H1 (cell line): ENCODE results near the gene SLC9A3.

ENCODE experiments used
- JUND ChIP-seq: IDR thresholded peaks from 2 replicates; pipeline ENCODE4 v1.6.1; 2011; ENCODE audit warnings: mild to moderate bottlenecking, improper control_type of control experiment, low read length
- POLR2A ChIP-seq, 2 experiments: IDR thresholded peaks; 1 replicate in 1 of 2; 2 replicates in 1 of 2; pipeline ENCODE4 v1.6.1; 2011; ENCODE audit warnings: low read depth in 2 of 2, low read length in 2 of 2, mild to moderate bottlenecking in 2 of 2; ENCODE audit errors: control extremely low read depth in 1 of 2
- POLR2AphosphoS5 ChIP-seq: IDR thresholded peaks from 2 replicates; pipeline ENCODE4 v1.6.1; 2011; ENCODE audit warnings: low read depth, low read length
- SIN3A ChIP-seq, 2 experiments: IDR thresholded peaks in 1 of 2; conservative IDR thresholded peaks in 1 of 2; 2 replicates each; pipeline ENCODE4 v1.6.1; 2011 to 2012; ENCODE audit warnings: low read length in 2 of 2, improper control_type of control experiment in 1 of 2, low read depth in 1 of 2, mild to moderate bottlenecking in 1 of 2

DNA sequence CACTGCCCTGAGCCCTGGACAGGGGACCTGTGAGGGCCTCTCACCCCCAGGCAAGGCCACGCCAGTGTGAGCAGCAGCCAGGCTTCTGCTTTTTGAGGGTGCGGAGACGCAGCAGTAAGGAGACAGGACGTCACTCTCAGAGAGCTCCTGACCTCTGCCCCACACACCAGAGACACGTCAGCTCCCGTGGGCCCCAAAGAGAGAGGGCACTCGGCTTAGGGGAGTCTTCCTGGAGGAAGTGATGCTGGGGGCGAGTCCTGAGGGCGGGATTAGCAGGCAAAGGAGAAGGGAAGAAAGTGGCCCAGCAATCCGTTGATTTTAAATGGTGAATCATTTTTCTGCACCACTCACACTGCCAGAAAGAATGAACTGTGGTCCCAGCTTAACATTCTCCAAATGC lies 24.0 kb upstream of the SLC9A3 start:
- TF ChIP-seq POLR2A (IDR thresholded peaks at IDR 0.05; ENCODE audit: control extremely low read depth in 1 of 2, low read depth in 2 of 2, low read length in 2 of 2), result no peak
- TF ChIP-seq POLR2AphosphoS5, result no peak
- TF ChIP-seq JUND, result no peak
- no peak for TF ChIP-seq SIN3A (conservative IDR thresholded peaks at IDR 0.05 in 1 of 2, IDR thresholded peaks at IDR 0.05 in 1 of 2; ENCODE audit: low read depth in 1 of 2, low read length in 2 of 2)
